Esophagus mucosa (tissue), 1 donor: Measurements from ENCODE around the gene IRF2. TPM values are rescaled to one million over a fixed set of nuclear protein-coding genes. Genes with fewer than 3 reads are reported as not detected.
"Not testable (repeated sequence)": the region's sequence is repeated elsewhere in the genome, so short reads cannot be mapped to it uniquely, and the experiment has no call there.

Experiments
- ATAC-seq: fragments of 200-7000 bp; cut with Tn5 transposase; one replicate; pipeline ENCODE4 v1.9.1; 2020
- total RNA-seq: library from RNA; stranded (reverse); gene quantifications from one replicate; pipeline ENCODE4 v1.2.4, GENCODE V29; 2023
- donor health status: DM: yes; HTN: yes; CAD: no.

Gene IRF2
- total RNA-seq, 1 donor from 2014 or later, result 19.1 TPM

DNA sequence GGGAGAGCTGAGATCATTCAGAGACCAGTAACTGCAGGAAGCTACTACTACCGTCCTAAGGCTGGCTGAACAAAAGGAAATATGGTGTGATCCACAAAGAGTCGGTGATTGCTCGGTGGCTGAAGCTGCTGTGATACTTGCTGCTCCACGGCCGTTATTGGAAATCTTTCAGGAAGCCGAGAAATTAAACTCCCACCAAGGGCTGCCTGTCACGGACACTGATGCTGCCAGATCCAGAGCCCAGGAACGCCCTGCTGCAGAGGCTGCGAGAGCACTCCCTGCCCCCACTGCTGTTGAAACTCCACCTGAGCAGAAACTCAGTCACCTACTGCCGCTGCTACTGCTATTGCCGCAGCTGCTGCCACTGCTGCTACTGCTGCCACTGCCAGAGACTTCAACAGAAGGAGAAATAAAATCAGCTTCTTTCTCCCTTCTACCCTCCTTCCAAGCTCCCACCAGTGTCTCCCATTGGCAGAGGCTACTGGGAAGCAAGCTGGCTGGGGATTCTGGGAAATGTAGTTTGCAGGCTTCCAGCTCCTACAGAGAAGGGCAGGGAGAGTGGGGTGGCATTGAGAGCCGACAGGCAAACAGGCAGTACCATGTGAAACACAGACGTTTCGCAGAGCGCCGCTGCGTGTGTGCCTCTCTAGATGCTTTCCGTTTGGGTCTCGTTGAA, 130.7 kb downstream of the IRF2 start:
- ATAC-seq, result peak; percentile 56

DNA sequence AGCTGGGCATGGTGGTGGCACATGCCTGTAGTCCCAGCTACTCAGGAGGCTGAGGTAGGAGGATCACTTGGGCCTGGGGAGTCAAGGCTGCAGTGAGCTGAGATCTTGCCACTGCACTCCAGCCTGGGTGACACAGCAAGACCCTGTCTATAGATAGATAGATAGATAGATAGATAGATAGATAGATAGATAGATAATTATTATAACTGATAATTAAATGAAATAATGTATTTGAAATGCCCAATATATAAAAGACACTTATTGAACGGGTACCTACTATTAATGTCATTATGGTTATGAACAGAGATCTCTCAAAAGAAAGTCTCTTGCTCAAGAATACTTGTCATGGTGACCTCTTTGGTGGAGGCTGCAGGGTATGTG, 131.5 kb downstream of the IRF2 start:
- not testable (repeated sequence) for ATAC-seq

DNA sequence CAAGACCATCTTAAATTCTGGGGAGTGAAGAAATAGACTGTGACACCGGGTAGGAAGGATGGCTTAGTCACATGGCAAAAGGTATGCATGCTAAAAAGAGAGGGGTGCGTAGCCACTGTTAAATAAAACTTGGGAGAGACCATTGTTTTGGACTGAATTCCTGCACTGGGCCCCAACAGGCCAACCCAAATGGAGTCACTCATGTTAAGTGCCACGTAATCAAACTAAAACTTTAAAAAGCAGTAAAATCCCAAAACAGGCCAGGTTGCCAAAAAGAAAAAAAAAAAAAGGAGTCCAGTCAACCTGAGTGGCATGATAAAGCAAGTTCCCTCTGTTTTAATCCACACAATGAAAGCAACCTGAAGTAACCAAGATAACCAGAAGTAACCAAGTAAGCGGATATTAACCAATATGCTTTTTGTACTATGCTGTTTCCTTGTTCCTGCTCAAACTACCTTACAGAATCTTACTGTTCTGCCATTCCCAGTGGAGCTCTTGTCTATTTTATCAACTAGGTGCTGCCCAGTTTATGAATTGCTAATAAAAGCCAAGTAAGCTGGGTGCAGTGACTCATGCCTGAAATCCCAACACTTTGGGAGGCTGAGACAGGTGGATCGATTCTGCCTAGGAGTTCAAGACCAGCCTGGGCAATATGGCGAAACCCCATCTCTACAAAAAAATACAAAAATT, 132.0 kb downstream of the IRF2 start:
- ATAC-seq, result peak; percentile 34

DNA sequence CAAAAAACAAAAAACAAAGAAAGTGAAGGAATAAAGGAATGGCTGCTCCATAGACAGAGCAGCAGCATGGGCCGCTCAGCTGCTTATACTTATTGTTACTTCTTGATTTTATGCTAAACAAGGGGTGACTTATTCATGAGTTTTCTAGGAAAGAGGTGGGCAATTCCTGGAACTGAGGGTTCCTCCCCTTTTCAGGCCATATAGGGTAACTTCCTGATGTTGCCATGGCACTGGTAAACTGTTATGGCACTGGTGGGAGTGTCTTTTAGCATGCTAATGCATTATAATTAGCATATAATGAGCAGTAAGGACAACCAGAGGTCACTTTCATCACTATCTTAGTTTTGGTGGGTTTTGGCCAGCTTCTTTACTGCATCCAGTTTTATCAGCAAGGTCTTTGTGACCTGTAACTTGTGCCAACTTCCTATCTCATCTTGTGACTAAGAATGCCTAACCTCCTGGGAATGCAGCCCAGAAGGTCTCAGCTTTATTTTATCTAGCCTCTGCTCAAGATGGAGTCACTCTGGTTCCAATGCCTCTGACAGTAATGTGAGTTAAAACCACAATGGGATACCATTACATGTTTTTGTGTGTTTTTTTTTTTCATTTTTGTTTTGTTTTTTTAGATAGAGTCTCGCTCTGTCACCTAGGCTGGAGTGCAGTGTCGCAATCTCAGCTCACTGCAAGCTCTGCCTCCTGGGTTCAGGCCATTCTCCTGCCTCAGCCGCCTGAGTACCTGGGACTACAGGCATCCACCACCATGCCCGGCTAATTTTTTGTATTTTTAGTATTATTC, 134.8 kb downstream of the IRF2 start:
- ATAC-seq, result not testable (repeated sequence)

DNA sequence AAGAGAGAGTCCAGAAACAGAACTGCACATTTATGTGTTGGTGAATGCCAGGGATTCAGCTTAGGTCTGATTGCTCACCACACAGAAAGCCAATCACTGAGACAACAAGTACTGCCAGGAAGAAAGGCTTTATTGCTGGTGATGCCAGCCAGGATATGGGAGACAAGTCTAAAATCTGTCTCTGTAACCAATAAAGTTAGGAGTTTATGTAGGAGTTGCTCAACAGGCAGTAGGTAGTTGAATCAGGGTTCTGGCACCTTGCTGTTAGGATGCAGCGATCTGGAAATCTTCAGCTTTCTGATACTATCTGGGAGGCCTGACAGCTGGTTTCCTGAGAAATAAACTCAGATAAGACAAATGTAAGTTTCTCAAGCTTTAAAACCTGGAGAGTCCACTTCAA, 136.4 kb downstream of the IRF2 start:
- ATAC-seq, result no peak

Other genes starting within 250 kb of the IRF2 start
- 20.1 TPM for gene CASP3, start 174.9 kb upstream of the IRF2 start, total RNA-seq
- 9.9 TPM for gene PRIMPOL, start 175.2 kb upstream of the IRF2 start, total RNA-seq